ENCODE measurements around the gene TMEM134.

Gene TMEM134

GRCh38 chr11:67420646-67421429 is 48.2 kb downstream of the TMEM134 start:
- H3K4me3 ChIP-seq (ENCODE audit: control insufficient read depth in 1 of 7, extremely low read depth in 1 of 7, insufficient read depth in 4 of 7, low read depth in 2 of 7, low read length in 6 of 7), result peak overlapping the region in 6 of 7 experiments; percentile 28 to 73 (median 64)
- POLR2A ChIA-PET, result interaction anchor here (0.6 to 1.9 kb wide), 6 partner anchors 9 to 30 kb away, joined by 3 to 9 read pairs (median 5); partner anchors contain the start of genes PPP1CA and PTPRCAP
- H3K4me1 ChIP-seq (ENCODE audit: control extremely low read depth in 1 of 4, control insufficient read depth in 4 of 4, insufficient read depth in 4 of 4, low read length in 3 of 4), result peaks cover 0 to 75% (median 53%) of the 10 kb centered on the region in 4 experiments
- H3K9me3 ChIP-seq (ENCODE audit: control extremely low read depth in 1 of 5, control insufficient read depth in 4 of 5, insufficient read depth in 2 of 5, low read depth in 1 of 5, low read length in 4 of 5), result no peaks in the 10 kb centered on the region
- WGBS (ENCODE audit: insufficient coverage), result under 1% methylated on average over 86 of the region's 97 CpGs
- DNase-seq, result peak; percentile 93 to 97 (median 96)
- H3K36me3 ChIP-seq (ENCODE audit: control insufficient read depth in 4 of 4, insufficient read depth in 4 of 4, low read length in 3 of 4), result no peaks in the 10 kb centered on the region
- CTCF ChIA-PET, result interaction anchor here (1.2 to 6.4 kb wide), 5 partner anchors 13 to 69 kb away, joined by 4 to 60 read pairs (median 8); partner anchors contain the start of genes PPP1CA, PTPRCAP and TBC1D10C
- no peaks in the 10 kb centered on the region for H3K27me3 ChIP-seq (replicated peaks in 2 of 5; ENCODE audit: control insufficient read depth in 4 of 5, insufficient read depth in 5 of 5, low read length in 4 of 5)
- peak overlapping the region in 1 of 2 experiments; percentile 5 for H3K27ac ChIP-seq (ENCODE audit: insufficient read depth in 1 of 2, low read depth in 1 of 2, low read length in 2 of 2, poor library complexity in 1 of 2, severe bottlenecking in 2 of 2)

GRCh38 chr11:67420147-67420645 is 48.9 kb downstream of the TMEM134 start:
- 47% methylated on average over 10 of the region's 15 CpGs for WGBS (ENCODE audit: insufficient coverage)

GRCh38 chr11:67419325-67420049 is 49.6 kb downstream of the TMEM134 start:
- CTCF ChIA-PET, result interaction anchor here (1.2 to 6.4 kb wide), 8 partner anchors 11 to 68 kb away, joined by 3 to 60 read pairs (median 5); partner anchors contain the start of genes PPP1CA, PTPRCAP and TBC1D10C
- Histone ChIP-seq H3K27ac (ENCODE audit: insufficient read depth in 1 of 2, low read depth in 1 of 2, low read length in 2 of 2, poor library complexity in 1 of 2, severe bottlenecking in 2 of 2) (no peak overlapping the region), H3K4me1 (ENCODE audit: control extremely low read depth in 1 of 4, control insufficient read depth in 4 of 4, insufficient read depth in 4 of 4, low read length in 3 of 4) (peaks cover 0 to 76% (median 64%) of the 10 kb centered on the region in 4 experiments)

More at GRCh38 chr11:67420147-67420645, 48.9 kb downstream of the TMEM134 start:
- ChIA-PET POLR2A (interaction anchor here (0.6 to 2.7 kb wide), 5 partner anchors 11 to 31 kb away, joined by 3 to 15 read pairs (median 9); partner anchors contain the start of gene PPP1CA), CTCF (interaction anchor here (1.2 to 6.4 kb wide), 5 partner anchors 12 to 68 kb away, joined by 4 to 60 read pairs (median 8); partner anchors contain the start of genes PPP1CA, PTPRCAP and TBC1D10C)
- DNase-seq, result no peak
- Histone ChIP-seq H3K27ac (ENCODE audit: insufficient read depth in 1 of 2, low read depth in 1 of 2, low read length in 2 of 2, poor library complexity in 1 of 2, severe bottlenecking in 2 of 2) (peak overlapping the region in 1 of 2 experiments; percentile 5), H3K36me3 (ENCODE audit: control insufficient read depth in 4 of 4, insufficient read depth in 4 of 4, low read length in 3 of 4) (no peaks in the 10 kb centered on the region), H3K4me3 (ENCODE audit: control insufficient read depth in 1 of 7, extremely low read depth in 1 of 7, insufficient read depth in 4 of 7, low read depth in 2 of 7, low read length in 6 of 7) (peak overlapping the region in 5 of 7 experiments; percentile 38 to 73 (median 64)), H3K27me3 (replicated peaks in 2 of 5; ENCODE audit: control insufficient read depth in 4 of 5, insufficient read depth in 5 of 5, low read length in 4 of 5) (no peaks in the 10 kb centered on the region), H3K4me1 (ENCODE audit: control extremely low read depth in 1 of 4, control insufficient read depth in 4 of 4, insufficient read depth in 4 of 4, low read length in 3 of 4) (peaks cover 0 to 77% (median 58%) of the 10 kb centered on the region in 4 experiments), H3K9me3 (ENCODE audit: control extremely low read depth in 1 of 5, control insufficient read depth in 4 of 5, insufficient read depth in 2 of 5, low read depth in 1 of 5, low read length in 4 of 5) (no peaks in the 10 kb centered on the region)

GRCh38 chr11:67418476-67419281 is 50.4 kb downstream of the TMEM134 start:
- peaks cover 0 to 69% (median 64%) of the 10 kb centered on the region in 4 experiments for H3K4me1 ChIP-seq (ENCODE audit: control extremely low read depth in 1 of 4, control insufficient read depth in 4 of 4, insufficient read depth in 4 of 4, low read length in 3 of 4)
- 17% methylated on average over 24 of the region's 26 CpGs for WGBS (ENCODE audit: insufficient coverage)
- ChIA-PET POLR2A (interaction anchor here (0.5 to 2.7 kb wide), 5 partner anchors 9 to 25 kb away, joined by 3 to 15 read pairs (median 7); partner anchors contain the start of genes PPP1CA, PTPRCAP and TBC1D10C), CTCF (interaction anchor here (1.3 to 6.4 kb wide), 6 partner anchors 11 to 38 kb away, joined by 3 to 60 read pairs (median 4); partner anchors contain the start of genes PPP1CA and TBC1D10C)
- peak overlapping the region in 3 of 7 experiments; percentile 19 to 45 (median 35) for H3K4me3 ChIP-seq (ENCODE audit: control insufficient read depth in 1 of 7, extremely low read depth in 1 of 7, insufficient read depth in 4 of 7, low read depth in 2 of 7, low read length in 6 of 7)
- H3K27me3 ChIP-seq (replicated peaks in 2 of 5; ENCODE audit: control insufficient read depth in 4 of 5, insufficient read depth in 5 of 5, low read length in 4 of 5), result no peaks in the 10 kb centered on the region
- no peak overlapping the region for H3K27ac ChIP-seq (ENCODE audit: insufficient read depth in 1 of 2, low read depth in 1 of 2, low read length in 2 of 2, poor library complexity in 1 of 2, severe bottlenecking in 2 of 2)
- DNase-seq, result peak; percentile 73 to 90 (median 87)
- no peaks in the 10 kb centered on the region for H3K36me3 ChIP-seq (ENCODE audit: control insufficient read depth in 4 of 4, insufficient read depth in 4 of 4, low read length in 3 of 4)
- no peaks in the 10 kb centered on the region for H3K9me3 ChIP-seq (ENCODE audit: control extremely low read depth in 1 of 5, control insufficient read depth in 4 of 5, insufficient read depth in 2 of 5, low read depth in 1 of 5, low read length in 4 of 5)

More at GRCh38 chr11:67419325-67420049, 49.6 kb downstream of the TMEM134 start:
- POLR2A ChIA-PET, result interaction anchor here (0.9 to 2.7 kb wide), 5 partner anchors 10 to 23 kb away, joined by 3 to 15 read pairs (median 7); partner anchors contain the start of genes PPP1CA, PTPRCAP and TBC1D10C
- 92% methylated on average over 16 of the region's 21 CpGs for WGBS (ENCODE audit: insufficient coverage)
- Histone ChIP-seq H3K36me3 (ENCODE audit: control insufficient read depth in 4 of 4, insufficient read depth in 4 of 4, low read length in 3 of 4) (no peaks in the 10 kb centered on the region), H3K4me3 (ENCODE audit: control insufficient read depth in 1 of 7, extremely low read depth in 1 of 7, insufficient read depth in 4 of 7, low read depth in 2 of 7, low read length in 6 of 7) (peak overlapping the region in 3 of 7 experiments; percentile 35 to 64 (median 36)), H3K27me3 (replicated peaks in 2 of 5; ENCODE audit: control insufficient read depth in 4 of 5, insufficient read depth in 5 of 5, low read length in 4 of 5) (no peaks in the 10 kb centered on the region), H3K9me3 (ENCODE audit: control extremely low read depth in 1 of 5, control insufficient read depth in 4 of 5, insufficient read depth in 2 of 5, low read depth in 1 of 5, low read length in 4 of 5) (no peaks in the 10 kb centered on the region)
- DNase-seq, result no peak

GRCh38 chr11:67417425-67417824 is 51.6 kb downstream of the TMEM134 start:
- H3K9me3 ChIP-seq (ENCODE audit: control extremely low read depth in 1 of 5, control insufficient read depth in 4 of 5, insufficient read depth in 2 of 5, low read depth in 1 of 5, low read length in 4 of 5), result no peaks in the 10 kb centered on the region
- peaks cover 0 to 77% (median 73%) of the 10 kb centered on the region in 4 experiments for H3K4me1 ChIP-seq (ENCODE audit: control extremely low read depth in 1 of 4, control insufficient read depth in 4 of 4, insufficient read depth in 4 of 4, low read length in 3 of 4)
- POLR2A ChIA-PET, result interaction anchor here (2.2 to 2.7 kb wide), 2 partner anchors 8 to 16 kb away, joined by 7 to 15 read pairs; partner anchors contain the start of gene PPP1CA
- no peaks in the 10 kb centered on the region for H3K36me3 ChIP-seq (ENCODE audit: control insufficient read depth in 4 of 4, insufficient read depth in 4 of 4, low read length in 3 of 4)
- no peak overlapping the region for H3K27ac ChIP-seq (ENCODE audit: insufficient read depth in 1 of 2, low read depth in 1 of 2, low read length in 2 of 2, poor library complexity in 1 of 2, severe bottlenecking in 2 of 2)
- WGBS (ENCODE audit: insufficient coverage), result 88% methylated on average over 11 of the region's 12 CpGs
- no peak for DNase-seq
- CTCF ChIA-PET, result interaction anchor here (1.2 to 6.4 kb wide), 4 partner anchors 9 to 28 kb away, joined by 3 to 60 read pairs (median 13); partner anchors contain the start of genes PPP1CA and TBC1D10C
- H3K27me3 ChIP-seq (replicated peaks in 2 of 5; ENCODE audit: control insufficient read depth in 4 of 5, insufficient read depth in 5 of 5, low read length in 4 of 5), result no peaks in the 10 kb centered on the region
- peak overlapping the region in 1 of 7 experiments; percentile 39 for H3K4me3 ChIP-seq (ENCODE audit: control insufficient read depth in 1 of 7, extremely low read depth in 1 of 7, insufficient read depth in 4 of 7, low read depth in 2 of 7, low read length in 6 of 7)

Data from common myeloid progenitor, CD34-positive (primary cell).